ENCODE results near the gene RAB12. TPM values are rescaled to one million over a fixed set of nuclear protein-coding genes. Genes with fewer than 3 reads are reported as not detected.

Gene RAB12
- total and polyA plus RNA-seq, 2 of the 13 experiments (the other 11 are each of a cell fraction or from before 2014, with no cell fraction given), result 9.5 to 25.3 TPM

DNA sequence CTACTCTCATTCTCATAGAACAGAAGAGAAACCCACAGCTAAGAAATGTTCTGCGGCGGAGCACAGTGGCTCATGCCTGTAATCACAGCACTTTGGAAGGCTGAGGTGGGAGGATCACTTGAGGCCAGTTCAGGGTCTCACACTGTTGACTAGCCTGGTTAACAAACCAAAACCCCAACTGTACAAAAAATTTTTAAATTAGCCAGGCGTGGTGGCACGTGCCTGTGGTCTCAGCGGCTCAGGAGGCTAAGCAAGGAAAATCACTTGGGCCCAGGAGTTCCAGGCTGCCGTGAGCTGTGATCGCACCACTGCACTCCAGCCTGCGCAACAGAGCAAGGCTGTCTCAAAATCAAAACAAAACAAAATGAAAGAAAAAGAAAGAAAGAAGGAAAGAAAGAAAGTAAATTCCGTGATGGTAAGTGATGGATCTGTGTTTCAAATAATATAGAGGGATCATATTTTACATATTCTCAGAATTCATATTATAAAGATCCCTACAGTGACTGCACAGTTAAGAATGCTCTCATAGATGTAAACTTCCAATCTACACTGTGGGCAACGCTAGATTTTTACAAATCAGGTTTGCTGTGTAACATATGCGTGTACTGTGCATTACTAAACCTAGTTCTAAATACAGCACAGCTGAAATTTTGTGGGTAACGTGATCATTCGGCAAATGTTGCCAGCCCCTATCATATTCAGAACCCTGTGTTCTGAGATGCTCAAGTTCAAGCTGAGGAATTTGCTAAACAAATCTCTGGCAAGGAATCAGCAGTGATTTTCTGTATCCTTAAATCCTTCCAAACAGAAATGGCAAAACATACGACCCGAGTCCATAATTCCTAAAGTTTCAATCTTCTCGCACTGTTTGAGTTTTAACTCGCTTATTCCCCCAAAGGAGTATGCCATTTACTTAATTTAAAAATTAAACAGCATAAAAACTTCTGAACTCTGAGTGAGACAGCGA lies 1.2 kb upstream of the RAB12 start (continued):
- peak; percentile 32 for TF ChIP-seq ZFY (CRISPR knock-in tag; IDR thresholded peaks at IDR 0.05)

DNA sequence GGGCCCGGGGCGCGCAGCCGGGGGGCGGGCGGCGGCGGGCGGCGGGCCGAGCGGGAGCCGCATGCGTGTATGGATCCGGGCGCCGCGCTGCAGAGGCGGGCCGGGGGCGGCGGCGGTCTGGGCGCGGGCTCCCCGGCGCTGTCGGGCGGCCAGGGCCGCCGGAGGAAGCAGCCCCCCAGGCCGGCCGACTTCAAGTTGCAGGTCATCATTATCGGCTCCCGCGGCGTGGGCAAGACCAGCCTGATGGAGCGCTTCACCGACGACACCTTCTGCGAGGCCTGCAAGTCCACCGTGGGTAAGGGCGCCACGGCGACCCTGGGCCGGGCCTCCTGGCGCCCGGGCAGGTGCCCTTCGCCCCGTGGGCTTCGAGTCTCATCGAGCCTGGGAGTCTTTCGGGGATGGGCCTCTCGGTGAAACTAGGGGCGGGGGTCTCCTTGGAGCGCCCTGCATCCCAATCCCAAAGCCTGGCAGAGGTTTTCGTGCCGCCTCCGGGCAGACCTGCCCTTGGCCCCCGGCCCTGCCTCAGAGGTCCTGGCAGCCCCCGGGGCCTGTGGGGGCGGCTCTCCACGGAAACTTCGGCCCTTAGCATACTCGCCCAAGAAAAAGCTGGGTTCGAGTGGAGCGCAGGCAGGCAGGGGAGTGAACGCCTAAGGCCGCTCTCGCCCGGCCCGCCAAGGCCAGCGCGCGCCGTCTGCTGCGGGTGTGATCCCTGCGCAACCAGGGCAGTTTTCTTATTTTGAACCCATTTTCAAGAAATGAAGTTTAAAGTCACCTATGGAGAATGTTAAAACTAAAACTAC lies 622 bp downstream of the RAB12 start:
- H4K20me1 ChIP-seq (ENCODE audit: insufficient read depth, low read length), result peaks cover 24% of the 10 kb centered on the region
- peaks cover 0 to 1% of the 10 kb centered on the region in 2 experiments; a peak in 2 of 5 replicates for H3K27me3 ChIP-seq (ENCODE audit: control insufficient read depth in 1 of 2, insufficient read depth in 2 of 2, low read length in 2 of 2)
- DNase-seq (ENCODE audit: low spot score), result no peak
- H3K4me1 ChIP-seq (ENCODE audit: insufficient read depth, low read length), result peaks cover 57% of the 10 kb centered on the region
- CTCF ChIA-PET (ENCODE audit: low intra/inter-chr PET ratio, low total read pairs), result interaction anchor here (0.8 kb wide), 1 partner anchor 17 kb away, joined by 3 read pairs; no protein-coding TSS in a partner anchor
- in situ Hi-C loops (cut with HindIII; ENCODE audit: extremely low pct_ligation_motif_present, low pct_unique_long_range_greater_than_20kb) (no loop called here), intact Hi-C loops (cut with micrococcal nuclease; ENCODE audit: unreplicated experiment) (no loop called here)
- WGBS (ENCODE audit: low lambda C conversion rate), result 0% methylated on average over 17 of the region's 78 CpGs
- POLR2A ChIA-PET, result interaction anchor here (1.2 kb wide), 1 partner anchor 10 kb away, joined by 3 read pairs; no protein-coding TSS in a partner anchor
- ATAC-seq, result peak; percentile 31; the same call in 2 of the 3 replicates
- no peak for FAIRE-seq
- no TSS peak for BruUV-seq (replicated peaks)
- H3K36me3 ChIP-seq (replicated peaks in 1 of 2; ENCODE audit: control insufficient read depth in 1 of 2, insufficient read depth in 2 of 2, low read length in 2 of 2), result 0 out of 5 replicates have a peak, but pooled peaks cover 0 to 6% of the 10 kb centered on the region in 2 experiments
- H3K4me2 ChIP-seq (ENCODE audit: low read depth, low read length), result peak overlapping the region; percentile 84
- H3K9ac ChIP-seq (ENCODE audit: insufficient read depth, low read depth, low read length), result peak overlapping the region; percentile 88
- H3K79me2 ChIP-seq (ENCODE audit: insufficient read depth, low read length), result peaks cover 49% of the 10 kb centered on the region
- H3K4me3 ChIP-seq (replicated peaks in 1 of 3; ENCODE audit: insufficient read depth in 1 of 3, low read depth in 2 of 3, low read length in 3 of 3), result peak overlapping the region; percentile 78 to 91 (median 90)
- H3K9me3 ChIP-seq (ENCODE audit: low read length), result no peaks in the 10 kb centered on the region
- no peak overlapping the region for H2AFZ ChIP-seq (ENCODE audit: low read length)
- peak overlapping the region; percentile 65 for H3K27ac ChIP-seq (ENCODE audit: extremely low read length, insufficient read depth, low read length)
- TF ChIP-seq FOXK1 (CRISPR knock-in tag; IDR thresholded peaks at IDR 0.05; ENCODE audit: borderline replicate concordance, low read depth) (0 out of 2 replicates have a peak, but pooled peaks have one; percentile 8), ZNF256 (CRISPR knock-in tag; conservative IDR thresholded peaks at IDR 0.05) (no peak), NR2C2 (CRISPR knock-in tag; IDR thresholded peaks at IDR 0.05; ENCODE audit: borderline replicate concordance) (no peak)
- TF ChIP-seq, protein P1, sequence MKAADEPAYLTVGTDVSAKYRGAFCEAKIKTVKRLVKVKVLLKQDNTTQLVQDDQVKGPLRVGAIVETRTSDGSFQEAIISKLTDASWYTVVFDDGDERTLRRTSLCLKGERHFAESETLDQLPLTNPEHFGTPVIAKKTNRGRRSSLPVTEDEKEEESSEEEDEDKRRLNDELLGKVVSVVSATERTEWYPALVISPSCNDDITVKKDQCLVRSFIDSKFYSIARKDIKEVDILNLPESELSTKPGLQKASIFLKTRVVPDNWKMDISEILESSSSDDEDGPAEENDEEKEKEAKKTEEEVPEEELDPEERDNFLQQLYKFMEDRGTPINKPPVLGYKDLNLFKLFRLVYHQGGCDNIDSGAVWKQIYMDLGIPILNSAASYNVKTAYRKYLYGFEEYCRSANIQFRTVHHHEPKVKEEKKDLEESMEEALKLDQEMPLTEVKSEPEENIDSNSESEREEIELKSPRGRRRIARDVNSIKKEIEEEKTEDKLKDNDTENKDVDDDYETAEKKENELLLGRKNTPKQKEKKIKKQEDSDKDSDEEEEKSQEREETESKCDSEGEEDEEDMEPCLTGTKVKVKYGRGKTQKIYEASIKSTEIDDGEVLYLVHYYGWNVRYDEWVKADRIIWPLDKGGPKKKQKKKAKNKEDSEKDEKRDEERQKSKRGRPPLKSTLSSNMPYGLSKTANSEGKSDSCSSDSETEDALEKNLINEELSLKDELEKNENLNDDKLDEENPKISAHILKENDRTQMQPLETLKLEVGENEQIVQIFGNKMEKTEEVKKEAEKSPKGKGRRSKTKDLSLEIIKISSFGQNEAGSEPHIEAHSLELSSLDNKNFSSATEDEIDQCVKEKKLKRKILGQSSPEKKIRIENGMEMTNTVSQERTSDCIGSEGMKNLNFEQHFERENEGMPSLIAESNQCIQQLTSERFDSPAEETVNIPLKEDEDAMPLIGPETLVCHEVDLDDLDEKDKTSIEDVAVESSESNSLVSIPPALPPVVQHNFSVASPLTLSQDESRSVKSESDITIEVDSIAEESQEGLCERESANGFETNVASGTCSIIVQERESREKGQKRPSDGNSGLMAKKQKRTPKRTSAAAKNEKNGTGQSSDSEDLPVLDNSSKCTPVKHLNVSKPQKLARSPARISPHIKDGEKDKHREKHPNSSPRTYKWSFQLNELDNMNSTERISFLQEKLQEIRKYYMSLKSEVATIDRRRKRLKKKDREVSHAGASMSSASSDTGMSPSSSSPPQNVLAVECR (CRISPR knock-in tag; IDR thresholded peaks at IDR 0.05; ENCODE audit: borderline replicate concordance), result peak; percentile 32; the same call in 1 of the 2 replicates
- TF ChIP-seq, protein P2, sequence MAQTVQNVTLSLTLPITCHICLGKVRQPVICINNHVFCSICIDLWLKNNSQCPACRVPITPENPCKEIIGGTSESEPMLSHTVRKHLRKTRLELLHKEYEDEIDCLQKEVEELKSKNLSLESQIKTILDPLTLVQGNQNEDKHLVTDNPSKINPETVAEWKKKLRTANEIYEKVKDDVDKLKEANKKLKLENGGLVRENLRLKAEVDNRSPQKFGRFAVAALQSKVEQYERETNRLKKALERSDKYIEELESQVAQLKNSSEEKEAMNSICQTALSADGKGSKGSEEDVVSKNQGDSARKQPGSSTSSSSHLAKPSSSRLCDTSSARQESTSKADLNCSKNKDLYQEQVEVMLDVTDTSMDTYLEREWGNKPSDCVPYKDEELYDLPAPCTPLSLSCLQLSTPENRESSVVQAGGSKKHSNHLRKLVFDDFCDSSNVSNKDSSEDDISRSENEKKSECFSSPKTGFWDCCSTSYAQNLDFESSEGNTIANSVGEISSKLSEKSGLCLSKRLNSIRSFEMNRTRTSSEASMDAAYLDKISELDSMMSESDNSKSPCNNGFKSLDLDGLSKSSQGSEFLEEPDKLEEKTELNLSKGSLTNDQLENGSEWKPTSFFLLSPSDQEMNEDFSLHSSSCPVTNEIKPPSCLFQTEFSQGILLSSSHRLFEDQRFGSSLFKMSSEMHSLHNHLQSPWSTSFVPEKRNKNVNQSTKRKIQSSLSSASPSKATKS (CRISPR knock-in tag; IDR thresholded peaks at IDR 0.05), result no peak
- TF ChIP-seq, protein P3, sequence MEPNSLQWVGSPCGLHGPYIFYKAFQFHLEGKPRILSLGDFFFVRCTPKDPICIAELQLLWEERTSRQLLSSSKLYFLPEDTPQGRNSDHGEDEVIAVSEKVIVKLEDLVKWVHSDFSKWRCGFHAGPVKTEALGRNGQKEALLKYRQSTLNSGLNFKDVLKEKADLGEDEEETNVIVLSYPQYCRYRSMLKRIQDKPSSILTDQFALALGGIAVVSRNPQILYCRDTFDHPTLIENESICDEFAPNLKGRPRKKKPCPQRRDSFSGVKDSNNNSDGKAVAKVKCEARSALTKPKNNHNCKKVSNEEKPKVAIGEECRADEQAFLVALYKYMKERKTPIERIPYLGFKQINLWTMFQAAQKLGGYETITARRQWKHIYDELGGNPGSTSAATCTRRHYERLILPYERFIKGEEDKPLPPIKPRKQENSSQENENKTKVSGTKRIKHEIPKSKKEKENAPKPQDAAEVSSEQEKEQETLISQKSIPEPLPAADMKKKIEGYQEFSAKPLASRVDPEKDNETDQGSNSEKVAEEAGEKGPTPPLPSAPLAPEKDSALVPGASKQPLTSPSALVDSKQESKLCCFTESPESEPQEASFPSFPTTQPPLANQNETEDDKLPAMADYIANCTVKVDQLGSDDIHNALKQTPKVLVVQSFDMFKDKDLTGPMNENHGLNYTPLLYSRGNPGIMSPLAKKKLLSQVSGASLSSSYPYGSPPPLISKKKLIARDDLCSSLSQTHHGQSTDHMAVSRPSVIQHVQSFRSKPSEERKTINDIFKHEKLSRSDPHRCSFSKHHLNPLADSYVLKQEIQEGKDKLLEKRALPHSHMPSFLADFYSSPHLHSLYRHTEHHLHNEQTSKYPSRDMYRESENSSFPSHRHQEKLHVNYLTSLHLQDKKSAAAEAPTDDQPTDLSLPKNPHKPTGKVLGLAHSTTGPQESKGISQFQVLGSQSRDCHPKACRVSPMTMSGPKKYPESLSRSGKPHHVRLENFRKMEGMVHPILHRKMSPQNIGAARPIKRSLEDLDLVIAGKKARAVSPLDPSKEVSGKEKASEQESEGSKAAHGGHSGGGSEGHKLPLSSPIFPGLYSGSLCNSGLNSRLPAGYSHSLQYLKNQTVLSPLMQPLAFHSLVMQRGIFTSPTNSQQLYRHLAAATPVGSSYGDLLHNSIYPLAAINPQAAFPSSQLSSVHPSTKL (CRISPR knock-in tag; IDR thresholded peaks at IDR 0.05), result peak; percentile 19; the same call in 1 of the 2 replicates

All from HepG2 (cell line).